HG02588 (cell line): Measurements from ENCODE around the gene FNDC3A.
"Not testable (repeated sequence)": the region's sequence is repeated elsewhere in the genome, so short reads cannot be mapped to it uniquely, and the experiment has no call there.

Source experiments
- ATAC-seq: cut with Tn5 transposase; IDR thresholded peaks from one replicate; pipeline ENCODE4 v1.9.1; 2021; ENCODE audit warnings: mild to moderate bottlenecking, moderate library complexity; ENCODE audit not compliant: unreplicated experiment

The FNDC3A gene

GRCh38 chr13:48975101-48975855 lies 434 bp upstream of the FNDC3A start:
- peak; percentile 17 for ATAC-seq

- ATAC-seq, result no peak
Measured at GRCh38 chr13:48976576-48977285, 1.0 kb downstream of the FNDC3A start.

- ATAC-seq, result no peak
Measured at GRCh38 chr13:48977286-48977625, 1.5 kb downstream of the FNDC3A start.

GRCh38 chr13:48977973-48978372 lies 2.3 kb downstream of the FNDC3A start:
- no peak for ATAC-seq

GRCh38 chr13:48978942-48979601 lies 3.4 kb downstream of the FNDC3A start:
- no peak for ATAC-seq

- ATAC-seq, result peak; percentile 37
Measured at GRCh38 chr13:48979892-48980291, 4.2 kb downstream of the FNDC3A start.

- no peak for ATAC-seq
Measured at GRCh38 chr13:48983331-48983730, 7.6 kb downstream of the FNDC3A start.

GRCh38 chr13:48985756-48986155 lies 10.0 kb downstream of the FNDC3A start:
- no peak for ATAC-seq

- no peak for ATAC-seq
Measured at GRCh38 chr13:48990900-48991299, 15.2 kb downstream of the FNDC3A start.

- ATAC-seq, result no peak
Measured at GRCh38 chr13:48993150-48993549, 17.4 kb downstream of the FNDC3A start.

- ATAC-seq, result peak; percentile 63
Measured at GRCh38 chr13:48994706-48995105, 19.0 kb downstream of the FNDC3A start.

GRCh38 chr13:48998641-48999292 lies 23.1 kb downstream of the FNDC3A start:
- ATAC-seq, result no peak

GRCh38 chr13:49000247-49000646 lies 24.5 kb downstream of the FNDC3A start:
- ATAC-seq, result no peak

- ATAC-seq, result not testable (repeated sequence)
Measured at GRCh38 chr13:49018986-49019635, 43.4 kb downstream of the FNDC3A start.

- ATAC-seq, result no peak
Measured at GRCh38 chr13:49020328-49020727, 44.6 kb downstream of the FNDC3A start.

- no peak for ATAC-seq
Measured at GRCh38 chr13:49020940-49021553, 45.3 kb downstream of the FNDC3A start.

GRCh38 chr13:49021953-49022352 lies 46.2 kb downstream of the FNDC3A start:
- ATAC-seq, result no peak

- no peak for ATAC-seq
Measured at GRCh38 chr13:49022472-49023144, 46.9 kb downstream of the FNDC3A start.

GRCh38 chr13:49023431-49023830 lies 47.7 kb downstream of the FNDC3A start:
- no peak for ATAC-seq

- no peak for ATAC-seq
Measured at GRCh38 chr13:49026851-49027250, 51.1 kb downstream of the FNDC3A start.
